AG04450 (cell line): Measurements from ENCODE around the gene SMIM1. TPM values are rescaled to one million over a fixed set of nuclear protein-coding genes. Genes with fewer than 3 reads are reported as not detected.

Experiments used
- CTCF ChIA-PET: fragments of 300-600, 350-600 bp; formaldehyde crosslinking; extraction: SDS; loops from one replicate; lab custom pipeline; 2022; ENCODE audit warnings: antibody characterized with exemption, inconsistent platforms; lab: Charles Lee
- POLR2A ChIA-PET: fragments of 350-600 bp; formaldehyde crosslinking; extraction: SDS; loops from one replicate; lab custom pipeline; 2021; ENCODE audit warnings: antibody characterized with exemption, inconsistent platforms; lab: Yijun Ruan, JAX
- DNase-seq: peaks from one replicate; pipeline ENCODE4 v3.0.0-alpha.2; 2011; ENCODE audit warnings: low read depth, low spot score
- H3K27ac ChIP-seq: one replicate; pipeline ENCODE4 v1.5.1; 2012; ENCODE audit warnings: low read depth, low read length, control low read depth
- H3K27me3 ChIP-seq: one replicate; pipeline ENCODE4 v1.6.0; 2012; ENCODE audit warnings: low read length; ENCODE audit not compliant: control insufficient read depth, insufficient read depth
- H3K4me3 ChIP-seq: 2 replicates; pipeline ENCODE4 v1.5.1; 2011; ENCODE audit warnings: mild to moderate bottlenecking, low read depth, low read length, control low read depth
- H3K9me3 ChIP-seq: 2 replicates; pipeline ENCODE4 v1.5.1; 2012; ENCODE audit warnings: low read length; ENCODE audit not compliant: control insufficient read depth, insufficient read depth
- CTCF ChIP-seq: IDR thresholded peaks from 2 replicates; pipeline ENCODE4 v1.5.1; 2011; ENCODE audit warnings: low read depth, low read length, control low read depth, inconsistent platforms
- polyA plus RNA-seq: library from polyadenylated mRNA; depleted of rRNA; stranded (reverse); fragments of >200 nt; gene quantifications from 2 replicates; pipeline ENCODE4 v1.2.3, GENCODE V29; 2011

The SMIM1 gene
- polyA plus RNA-seq, 1 experiment = 1.1 TPM

GRCh38 chr1:3814771-3815561 lies 42.4 kb downstream of the SMIM1 start:
- DNase-seq = no peak
- Histone ChIP-seq H3K27ac (no peak overlapping the region), H3K27me3 (no peaks in the 10 kb centered on the region), H3K4me3 (no peak overlapping the region), H3K9me3 (no peaks in the 10 kb centered on the region; the same call in 1 of the 2 replicates)
- CTCF ChIA-PET = interaction anchor here (1.0 kb wide), 1 partner anchor 362 kb away, joined by 3 read pairs; no protein-coding TSS in a partner anchor
- POLR2A ChIA-PET = no interaction called here
- TF ChIP-seq CTCF = no peak

GRCh38 chr1:3816331-3817137 lies 44.0 kb downstream of the SMIM1 start:
- DNase-seq = no peak
- CTCF ChIA-PET = no interaction called here
- Histone ChIP-seq H3K27me3 (no peaks in the 10 kb centered on the region), H3K27ac (no peak overlapping the region), H3K9me3 (no peaks in the 10 kb centered on the region; the same call in 1 of the 2 replicates), H3K4me3 (no peak overlapping the region)
- no peak for TF ChIP-seq CTCF
- POLR2A ChIA-PET = no interaction called here

GRCh38 chr1:3817138-3817740 lies 44.7 kb downstream of the SMIM1 start:
- ChIA-PET POLR2A (no interaction called here), CTCF (no interaction called here)
- H3K27ac ChIP-seq = no peak overlapping the region
- no peak overlapping the region for H3K4me3 ChIP-seq
- no peaks in the 10 kb centered on the region; the same call in 1 of the 2 replicates for H3K9me3 ChIP-seq
- TF ChIP-seq CTCF = no peak
- no peak for DNase-seq
- no peaks in the 10 kb centered on the region for H3K27me3 ChIP-seq

GRCh38 chr1:3817821-3818597 lies 45.5 kb downstream of the SMIM1 start:
- POLR2A ChIA-PET = no interaction called here
- Histone ChIP-seq H3K27ac (no peak overlapping the region), H3K27me3 (no peaks in the 10 kb centered on the region), H3K9me3 (no peaks in the 10 kb centered on the region; the same call in 1 of the 2 replicates), H3K4me3 (no peak overlapping the region)
- CTCF ChIA-PET = no interaction called here
- DNase-seq = no peak
- TF ChIP-seq CTCF = no peak
